H1 (cell line): ENCODE results near the gene ANKIB1. TPM values are rescaled to one million over a fixed set of nuclear protein-coding genes. Genes with fewer than 3 reads are reported as not detected.

ENCODE experiments used
- CTCF ChIA-PET: fragments of 300-600 bp; sonication (Branson Sonifier 250); formaldehyde crosslinking; loops from one replicate; lab custom pipeline; 2021; ENCODE audit not compliant: partially characterized antibody; lab: Charles Lee
- POLR2A ChIA-PET: fragments of 300-600 bp; sonication (Branson Sonifier 250); formaldehyde crosslinking; loops from one replicate; lab custom pipeline; 2021; ENCODE audit warnings: inconsistent platforms; ENCODE audit not compliant: partially characterized antibody; lab: Charles Lee
- DNase-seq, 2 experiments: peaks; one replicate each; pipeline versions ENCODE4 v3.0.0 to v3.0.0-alpha.2; 2010 to 2022; ENCODE audit warnings: low spot score in 2 of 2, low read depth in 1 of 2, mixed read lengths in 1 of 2
- FAIRE-seq: peaks from 2 replicates; lab custom pipeline; 2011; peaks lifted over from hg19 to GRCh38; lab: Jason Lieb, UNC
- H2AFZ ChIP-seq: 2 replicates; pipeline ENCODE4 v1.8.1; 2012; ENCODE audit warnings: low read length, inconsistent platforms
- H2AK5ac ChIP-seq: 2 replicates; pipeline ENCODE4 v1.6.1; 2013; ENCODE audit warnings: low read depth, low read length
- H2BK120ac ChIP-seq: replicated peaks from 2 replicates; pipeline ENCODE3; 2013; ENCODE audit warnings: low read depth, low read length, inconsistent platforms
- H2BK12ac ChIP-seq: 2 replicates; pipeline ENCODE4 v1.6.1; 2013; ENCODE audit warnings: low read depth, low read length
- H2BK15ac ChIP-seq: 2 replicates; pipeline ENCODE4 v1.6.1; 2013; ENCODE audit warnings: low read length
- H2BK20ac ChIP-seq: 2 replicates; pipeline ENCODE4 v1.6.1; 2013; ENCODE audit warnings: low read length
- H2BK5ac ChIP-seq: 2 replicates; pipeline ENCODE4 v1.6.1; 2013; ENCODE audit warnings: low read depth, low read length
- H3K14ac ChIP-seq: 2 replicates; pipeline ENCODE4 v1.6.1; 2013; ENCODE audit warnings: inconsistent platforms; ENCODE audit not compliant: insufficient read length
- H3K18ac ChIP-seq: 2 replicates; pipeline ENCODE4 v1.6.1; 2013; ENCODE audit warnings: low read length; ENCODE audit errors: extremely low read depth
- H3K23ac ChIP-seq: 2 replicates; pipeline ENCODE4 v1.6.1; 2013; ENCODE audit warnings: inconsistent platforms; ENCODE audit not compliant: insufficient read length
- H3K23me2 ChIP-seq: 2 replicates; pipeline ENCODE4 v1.6.1; 2013; ENCODE audit warnings: low read depth, low read length
- H3K27ac ChIP-seq: 2 replicates; pipeline ENCODE4 v1.6.1; 2011; ENCODE audit warnings: low read depth, low read length, inconsistent platforms
- H3K27me3 ChIP-seq, 4 experiments: replicated peaks in 1 of 4; 1 replicate in 1 of 4; 2 replicates in 3 of 4; pipeline versions ENCODE4 v1.6.1 to v1.8.1; 2011 to 2013; ENCODE audit warnings: low read length in 3 of 4, mild to moderate bottlenecking in 3 of 4, inconsistent platforms in 2 of 4, mixed read lengths in 2 of 4, moderate library complexity in 1 of 4; ENCODE audit not compliant: control insufficient read depth in 3 of 4, insufficient read depth in 3 of 4; ENCODE audit errors: extremely low read depth in 1 of 4
- H3K36me3 ChIP-seq, 4 experiments: 2 replicates each; pipeline versions ENCODE4 v1.6.1 to v1.8.1; 2011 to 2013; ENCODE audit warnings: mild to moderate bottlenecking in 4 of 4, low read length in 3 of 4, moderate library complexity in 2 of 4, control low read depth in 1 of 4, inconsistent platforms in 1 of 4; ENCODE audit not compliant: insufficient read depth in 4 of 4, control insufficient read depth in 2 of 4
- H3K4ac ChIP-seq: replicated peaks from 2 replicates; pipeline ENCODE3; 2013; ENCODE audit warnings: low read length, low read depth, mixed read lengths, inconsistent platforms; ENCODE audit not compliant: insufficient read length
- H3K4me1 ChIP-seq, 4 experiments: replicated peaks in 1 of 4; 1 replicate in 1 of 4; 2 replicates in 3 of 4; pipeline versions ENCODE4 v1.6.1 to v1.8.1; 2011 to 2013; ENCODE audit warnings: low read length in 3 of 4, inconsistent platforms in 2 of 4, mixed read lengths in 1 of 4; ENCODE audit not compliant: insufficient read depth in 4 of 4, control insufficient read depth in 3 of 4
- H3K4me2 ChIP-seq, 2 experiments: 2 replicates each; pipeline versions ENCODE4 v1.6.1 to v1.8.1; 2011 to 2013; ENCODE audit warnings: low read depth in 2 of 2, low read length in 2 of 2, control low read depth in 1 of 2, inconsistent platforms in 1 of 2, mild to moderate bottlenecking in 1 of 2; ENCODE audit not compliant: insufficient read depth in 1 of 2
- H3K4me3 ChIP-seq, 4 experiments: fragments of 200-600, 300-600 bp in 1 of 4; sonication (generic), shearing (Covaris generic), sonication (Bioruptor Twin) in 1 of 4; 2 replicates each; pipeline versions ENCODE4 v1.5.1 to v1.8.1; 2011 to 2016; ENCODE audit warnings: low read length in 4 of 4, low read depth in 3 of 4, control low read depth in 2 of 4, inconsistent platforms in 2 of 4, mild to moderate bottlenecking in 2 of 4, mixed read lengths in 1 of 4, moderate library complexity in 1 of 4; ENCODE audit not compliant: insufficient read depth in 2 of 4; ENCODE audit errors: extremely low read depth in 1 of 4
- H3K56ac ChIP-seq: replicated peaks from 2 replicates; pipeline ENCODE3; 2013; ENCODE audit warnings: low read depth, mild to moderate bottlenecking, mixed read lengths, low read length, inconsistent platforms; ENCODE audit not compliant: insufficient read length
- H3K79me1 ChIP-seq: 2 replicates; pipeline ENCODE4 v1.6.1; 2013; ENCODE audit warnings: low read depth, low read length, control low read depth
- H3K79me2 ChIP-seq, 2 experiments: 2 replicates each; pipeline versions ENCODE4 v1.6.1 to v1.8.1; 2012 to 2013; ENCODE audit warnings: low read length in 2 of 2, mild to moderate bottlenecking in 2 of 2, inconsistent platforms in 1 of 2; ENCODE audit not compliant: insufficient read depth in 2 of 2, control insufficient read depth in 1 of 2
- H3K9ac ChIP-seq, 4 experiments: replicated peaks in 1 of 4; 1 replicate in 1 of 4; 2 replicates in 3 of 4; pipeline versions ENCODE4 v1.6.1 to v1.8.1; 2011 to 2013; ENCODE audit warnings: low read depth in 3 of 4, low read length in 3 of 4, control low read depth in 2 of 4, mild to moderate bottlenecking in 2 of 4, moderate library complexity in 2 of 4, inconsistent platforms in 1 of 4; ENCODE audit errors: extremely low read depth in 1 of 4
- H3K9me3 ChIP-seq, 2 experiments: 2 replicates each; pipeline versions ENCODE4 v1.6.1 to v1.8.1; 2012 to 2013; ENCODE audit warnings: mild to moderate bottlenecking in 2 of 2, moderate library complexity in 2 of 2, control low read depth in 1 of 2, inconsistent platforms in 1 of 2, low read depth in 1 of 2, low read length in 1 of 2, mixed read lengths in 1 of 2; ENCODE audit not compliant: insufficient read depth in 2 of 2
- H4K20me1 ChIP-seq, 2 experiments: replicated peaks in 1 of 2; 2 replicates each; pipeline versions ENCODE3 to v1.8.1; 2011 to 2013; ENCODE audit warnings: inconsistent platforms in 2 of 2, low read length in 2 of 2, mild to moderate bottlenecking in 1 of 2; ENCODE audit not compliant: insufficient read depth in 2 of 2, control insufficient read depth in 1 of 2
- H4K5ac ChIP-seq: 2 replicates; pipeline ENCODE4 v1.6.1; 2013; ENCODE audit warnings: low read length, low read depth, mixed read lengths, inconsistent platforms; ENCODE audit not compliant: insufficient read length
- H4K8ac ChIP-seq: 2 replicates; pipeline ENCODE4 v1.8.0; 2013; ENCODE audit warnings: mild to moderate bottlenecking, moderate library complexity, low read length, inconsistent platforms; ENCODE audit not compliant: insufficient read depth; ENCODE audit errors: extremely low read depth
- H4K91ac ChIP-seq: replicated peaks from 2 replicates; pipeline ENCODE3; 2013; ENCODE audit warnings: low read length, mixed read lengths, inconsistent platforms; ENCODE audit not compliant: insufficient read length
- CREB1 ChIP-seq: IDR thresholded peaks from 2 replicates; pipeline ENCODE4 v1.6.1; 2012; ENCODE audit warnings: inconsistent platforms
- JUND ChIP-seq: IDR thresholded peaks from 2 replicates; pipeline ENCODE4 v1.6.1; 2011; ENCODE audit warnings: mild to moderate bottlenecking, improper control_type of control experiment, low read length
- KDM4A ChIP-seq: IDR thresholded peaks from one replicate; pipeline ENCODE4 v1.7.1; 2012; ENCODE audit warnings: low read depth, mild to moderate bottlenecking, moderate library complexity, low read length, inconsistent platforms; ENCODE audit not compliant: severe bottlenecking
- MAFK ChIP-seq: IDR thresholded peaks from 2 replicates; pipeline ENCODE4 v1.6.1; 2012; ENCODE audit warnings: low read depth, mild to moderate bottlenecking, improper control_type of control experiment, low read length
- ZNF274 ChIP-seq: IDR thresholded peaks from 2 replicates; pipeline ENCODE4 v1.7.0; 2012; ENCODE audit warnings: low read length, borderline replicate concordance; ENCODE audit errors: extremely low read depth
- WGBS, 2 experiments: shearing (Covaris generic) in 1 of 2; methylation state at CpG; one replicate each; pipeline versions ENCODE4 v1.1.6 to v1.1.7; 2013 to 2015; ENCODE audit warnings: low lambda C conversion rate in 2 of 2, mixed read lengths in 2 of 2, inconsistent platforms in 1 of 2, low coverage in 1 of 2, missing lambda C conversion rate in 1 of 2; ENCODE audit not compliant: insufficient replicate concordance in 2 of 2, insufficient coverage in 1 of 2, insufficient read length in 1 of 2; ENCODE audit errors: extremely low coverage in 1 of 2, missing lambda C conversion rate in 1 of 2; 5-methylcytosine and 5-hydroxymethylcytosine counted together
- polyA plus RNA-seq, 7 experiments: library from polyadenylated mRNA; depleted of rRNA in 3 of 7; stranded (reverse) in 5 of 7; unstranded in 2 of 7; fragments of >200 nt in 5 of 7; fragments of 200-250 nt in 2 of 7; gene quantifications; 1 replicate in 5 of 7; 2 replicates in 1 of 7; 4 replicates in 1 of 7; pipeline versions ENCODE4 v1.2.1 to v1.2.3, GENCODE V29; 2011 to 2013; ENCODE audit warnings: missing spikeins in 2 of 7, mixed read lengths in 2 of 7
- total RNA-seq: library from RNA; stranded (reverse); fragmentation: NEBNext Ultra II Directional; extraction: Animal tissue kit (Norgen Biotek cat#: 25700); gene quantifications from 2 replicates; pipeline ENCODE4 v1.2.1, GENCODE V29; 2021
- TF ChIP-seq, protein P1 (sequence below): IDR thresholded peaks from 2 replicates; pipeline ENCODE4 v1.6.1; 2011; ENCODE audit warnings: low read depth, mild to moderate bottlenecking, low read length; ENCODE audit not compliant: insufficient read depth
- TF ChIP-seq, protein P2 (sequence below): IDR thresholded peaks from 2 replicates; pipeline ENCODE4 v1.6.1; 2012; ENCODE audit warnings: low read length, inconsistent platforms

Gene ANKIB1
- total and polyA plus RNA-seq, 2 of the 8 experiments (the other 6 are each of a cell fraction or from before 2014, with no cell fraction given), result 19.2 to 43.0 TPM

DNA sequence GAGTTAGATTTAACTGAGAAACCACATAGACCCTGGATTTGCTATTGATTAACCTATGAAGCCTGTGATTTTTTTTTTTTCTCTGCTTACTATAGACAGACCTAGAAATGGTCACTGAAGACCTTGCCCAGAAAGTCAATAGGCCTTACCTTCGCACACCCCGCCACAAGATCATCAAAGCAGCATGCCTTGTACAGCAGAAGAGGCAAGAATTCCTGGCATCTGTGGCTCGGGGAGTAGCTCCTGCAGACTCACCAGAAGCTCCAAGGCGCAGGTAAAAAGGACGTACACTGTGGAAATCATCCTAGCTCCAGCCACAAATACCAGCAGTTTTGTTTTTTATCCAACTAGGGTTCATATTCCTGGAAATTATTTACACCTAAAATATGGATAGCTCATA lies 145.3 kb downstream of the ANKIB1 start:
- Histone ChIP-seq H2BK5ac (no peak overlapping the region), H3K27ac (no peak overlapping the region), H3K9ac (no peak overlapping the region), H3K4me1 (no peaks in the 10 kb centered on the region), H3K23me2 (no peaks in the 10 kb centered on the region), H3K4me2 (no peak overlapping the region), H4K20me1 (no peaks in the 10 kb centered on the region), H3K56ac (no peak overlapping the region), H4K91ac (no peak overlapping the region), H4K8ac (no peak overlapping the region), H3K4ac (no peak overlapping the region), H4K5ac (no peak overlapping the region), H3K23ac (no peak overlapping the region), H3K4me3 (no peak overlapping the region), H3K14ac (no peak overlapping the region), H2BK120ac (no peak overlapping the region), H3K36me3 (peaks cover 0 to 25% (median 2%) of the 10 kb centered on the region in 4 experiments; a peak in 3 of 8 replicates), H3K27me3 (no peaks in the 10 kb centered on the region), H3K79me2 (no peaks in the 10 kb centered on the region), H2BK20ac (no peak overlapping the region), H2BK15ac (no peak overlapping the region), H3K79me1 (no peaks in the 10 kb centered on the region), H3K18ac (no peak overlapping the region), H2BK12ac (no peak overlapping the region), H3K9me3 (no peaks in the 10 kb centered on the region), H2AFZ (no peak overlapping the region), H2AK5ac (no peak overlapping the region)
- CTCF ChIA-PET, result interaction anchor here (0.8 to 1.0 kb wide), 2 partner anchors 13 to 55 kb away, joined by 3 read pairs; no protein-coding TSS in a partner anchor
- DNase-seq (no peak), FAIRE-seq (no peak)
- POLR2A ChIA-PET, result interaction anchor here (0.5 to 0.8 kb wide), 2 partner anchors 20 to 145 kb away, joined by 3 to 5 read pairs; partner anchors contain the start of genes ANKIB1 and KRIT1
- no peak for TF ChIP-seq MAFK
- no peak for TF ChIP-seq CREB1
- TF ChIP-seq ZNF274, result no peak
- no peak for TF ChIP-seq KDM4A
- TF ChIP-seq, protein P1, sequence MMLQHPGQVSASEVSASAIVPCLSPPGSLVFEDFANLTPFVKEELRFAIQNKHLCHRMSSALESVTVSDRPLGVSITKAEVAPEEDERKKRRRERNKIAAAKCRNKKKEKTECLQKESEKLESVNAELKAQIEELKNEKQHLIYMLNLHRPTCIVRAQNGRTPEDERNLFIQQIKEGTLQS, result no peak
- TF ChIP-seq, protein P2, sequence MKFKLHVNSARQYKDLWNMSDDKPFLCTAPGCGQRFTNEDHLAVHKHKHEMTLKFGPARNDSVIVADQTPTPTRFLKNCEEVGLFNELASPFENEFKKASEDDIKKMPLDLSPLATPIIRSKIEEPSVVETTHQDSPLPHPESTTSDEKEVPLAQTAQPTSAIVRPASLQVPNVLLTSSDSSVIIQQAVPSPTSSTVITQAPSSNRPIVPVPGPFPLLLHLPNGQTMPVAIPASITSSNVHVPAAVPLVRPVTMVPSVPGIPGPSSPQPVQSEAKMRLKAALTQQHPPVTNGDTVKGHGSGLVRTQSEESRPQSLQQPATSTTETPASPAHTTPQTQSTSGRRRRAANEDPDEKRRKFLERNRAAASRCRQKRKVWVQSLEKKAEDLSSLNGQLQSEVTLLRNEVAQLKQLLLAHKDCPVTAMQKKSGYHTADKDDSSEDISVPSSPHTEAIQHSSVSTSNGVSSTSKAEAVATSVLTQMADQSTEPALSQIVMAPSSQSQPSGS, result no peak
- no peak for TF ChIP-seq JUND
- WGBS, 2 experiments, result 92% methylated on average over 5 of the region's 5 CpGs; no CpG with 5 or more reads in 1 of the 2 experiments
